AG10803 (cell line): ENCODE data around the gene COG2.
"Not testable (repeated sequence)": the region's sequence is repeated elsewhere in the genome, so short reads cannot be mapped to it uniquely, and the experiment has no call there.

Source experiments
- DNase-seq: peaks from one replicate; pipeline ENCODE4 v3.0.0; 2010; ENCODE audit warnings: low read depth
- H3K4me3 ChIP-seq: 2 replicates; pipeline ENCODE4 v1.5.1; 2011; ENCODE audit warnings: mild to moderate bottlenecking, low read length, control low read depth
- TF ChIP-seq, protein P1 (sequence below): conservative IDR thresholded peaks from 2 replicates; pipeline ENCODE4 v1.5.1; 2011; ENCODE audit warnings: mild to moderate bottlenecking, low read length, control low read depth, inconsistent platforms

COG2 gene

DNA sequence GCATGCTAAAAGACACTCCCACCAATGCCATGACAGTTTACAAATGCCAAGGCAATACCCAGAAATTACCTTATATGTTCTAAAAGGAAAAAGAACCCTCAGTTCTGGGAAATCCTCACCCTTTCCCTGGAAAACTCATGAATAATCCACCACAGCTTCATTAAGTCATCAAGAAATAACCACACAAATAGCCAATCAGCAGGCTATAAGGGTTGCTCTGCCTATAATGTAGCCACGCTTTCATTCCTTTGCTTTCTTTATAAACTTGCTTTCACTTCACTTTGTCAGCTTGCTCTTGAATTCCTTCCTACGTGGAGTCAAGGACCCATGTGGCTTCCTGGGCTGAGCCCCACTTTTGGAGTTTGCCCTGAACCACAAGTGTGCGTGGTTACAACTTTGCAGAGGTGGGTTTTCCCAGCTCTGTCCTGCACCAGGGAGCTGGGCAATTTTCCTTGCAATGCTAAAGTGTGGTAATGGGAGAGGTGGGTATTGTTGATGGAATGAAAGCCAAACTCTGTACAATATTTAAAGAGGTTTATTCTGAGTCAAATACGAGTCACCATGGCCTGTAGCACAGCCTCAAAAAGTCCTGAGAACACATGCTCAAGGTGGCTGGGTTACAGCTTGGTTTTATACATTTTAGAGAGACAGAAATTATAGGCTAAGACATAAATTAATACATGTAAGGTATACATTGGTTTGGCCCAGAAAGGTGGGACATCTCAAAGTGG lies 42.2 kb upstream of the COG2 start:
- no peak for DNase-seq
- no peak overlapping the region for H3K4me3 ChIP-seq
- TF ChIP-seq, protein P1, sequence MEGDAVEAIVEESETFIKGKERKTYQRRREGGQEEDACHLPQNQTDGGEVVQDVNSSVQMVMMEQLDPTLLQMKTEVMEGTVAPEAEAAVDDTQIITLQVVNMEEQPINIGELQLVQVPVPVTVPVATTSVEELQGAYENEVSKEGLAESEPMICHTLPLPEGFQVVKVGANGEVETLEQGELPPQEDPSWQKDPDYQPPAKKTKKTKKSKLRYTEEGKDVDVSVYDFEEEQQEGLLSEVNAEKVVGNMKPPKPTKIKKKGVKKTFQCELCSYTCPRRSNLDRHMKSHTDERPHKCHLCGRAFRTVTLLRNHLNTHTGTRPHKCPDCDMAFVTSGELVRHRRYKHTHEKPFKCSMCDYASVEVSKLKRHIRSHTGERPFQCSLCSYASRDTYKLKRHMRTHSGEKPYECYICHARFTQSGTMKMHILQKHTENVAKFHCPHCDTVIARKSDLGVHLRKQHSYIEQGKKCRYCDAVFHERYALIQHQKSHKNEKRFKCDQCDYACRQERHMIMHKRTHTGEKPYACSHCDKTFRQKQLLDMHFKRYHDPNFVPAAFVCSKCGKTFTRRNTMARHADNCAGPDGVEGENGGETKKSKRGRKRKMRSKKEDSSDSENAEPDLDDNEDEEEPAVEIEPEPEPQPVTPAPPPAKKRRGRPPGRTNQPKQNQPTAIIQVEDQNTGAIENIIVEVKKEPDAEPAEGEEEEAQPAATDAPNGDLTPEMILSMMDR: no peak

DNA sequence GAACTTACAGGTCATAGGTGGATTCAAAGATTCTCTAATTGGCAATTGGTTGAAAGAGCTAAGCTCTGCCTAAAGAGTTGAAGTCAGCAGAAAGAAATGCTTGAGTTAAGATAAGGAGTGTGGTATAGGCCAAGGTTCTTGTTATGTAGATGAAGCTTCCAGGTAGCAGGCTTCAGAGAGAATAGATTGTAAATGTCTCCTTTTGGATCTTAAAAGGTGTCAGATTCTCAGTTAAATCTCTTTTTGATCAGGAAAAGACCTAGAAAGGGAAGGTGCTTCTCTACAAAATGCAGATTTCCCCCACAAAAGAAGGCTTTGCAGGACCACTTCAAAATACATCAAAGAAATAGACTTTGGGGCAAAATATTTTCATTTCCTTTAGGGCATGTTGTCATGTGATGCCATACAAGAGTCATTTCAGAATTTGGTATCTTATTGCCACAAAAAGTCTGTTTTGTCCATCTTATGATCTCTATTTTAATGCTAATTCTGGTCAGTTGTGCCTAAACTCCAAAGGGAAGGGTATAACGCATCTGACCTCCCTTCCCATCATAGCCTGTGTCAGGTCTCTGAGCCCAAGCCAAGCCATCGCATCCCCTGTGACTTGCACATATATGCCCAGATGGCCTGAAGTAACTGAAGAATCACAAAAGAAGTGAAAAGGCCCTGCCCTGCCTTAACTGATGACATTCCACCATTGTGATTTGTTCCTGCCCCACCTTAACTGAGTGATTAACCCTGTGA lies 41.5 kb upstream of the COG2 start:
- not testable (repeated sequence) for H3K4me3 ChIP-seq, DNase-seq

DNA sequence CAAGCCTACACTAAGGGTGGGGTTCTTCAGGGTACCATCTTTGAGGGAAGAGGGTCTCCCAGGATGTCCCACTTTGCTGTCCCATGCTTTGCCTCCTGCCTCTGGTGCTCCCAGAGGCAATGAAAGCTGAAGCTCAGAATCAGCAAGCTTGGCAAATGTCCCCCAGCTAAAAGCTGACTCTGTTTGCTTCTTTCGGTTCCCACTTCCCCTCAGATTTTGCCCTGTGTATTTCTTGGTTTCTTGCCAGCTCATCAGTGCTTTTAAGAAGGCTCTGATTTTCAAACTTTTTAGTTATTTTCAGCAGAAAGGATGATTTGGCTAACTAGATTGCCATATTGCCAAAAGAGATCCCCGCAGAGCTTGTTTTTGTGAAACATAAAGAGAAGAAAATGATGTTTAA lies 33.1 kb upstream of the COG2 start:
- no peak overlapping the region for H3K4me3 ChIP-seq
- DNase-seq: no peak
- TF ChIP-seq, protein P1: no peak

DNA sequence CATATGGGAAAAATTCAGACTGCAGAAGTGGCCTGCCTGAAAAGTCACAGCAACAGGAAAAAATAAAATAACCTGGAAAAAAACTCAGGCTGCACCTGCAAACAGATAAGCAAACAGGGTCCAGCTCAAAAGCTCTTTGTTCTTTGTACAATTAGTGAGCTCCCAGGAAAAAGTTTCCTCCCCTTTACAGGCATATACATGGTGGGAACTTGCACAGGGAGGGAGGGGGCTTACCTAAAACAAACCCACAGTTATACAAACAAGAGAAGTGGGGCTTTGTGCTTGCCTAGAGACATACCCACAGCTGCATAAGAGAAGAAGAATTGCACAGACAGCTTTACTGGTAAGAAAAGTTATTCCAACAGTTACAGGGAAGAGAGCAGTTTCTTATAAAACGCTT lies 31.7 kb upstream of the COG2 start:
- no peak for DNase-seq
- TF ChIP-seq, protein P1: no peak
- no peak overlapping the region for H3K4me3 ChIP-seq

DNA sequence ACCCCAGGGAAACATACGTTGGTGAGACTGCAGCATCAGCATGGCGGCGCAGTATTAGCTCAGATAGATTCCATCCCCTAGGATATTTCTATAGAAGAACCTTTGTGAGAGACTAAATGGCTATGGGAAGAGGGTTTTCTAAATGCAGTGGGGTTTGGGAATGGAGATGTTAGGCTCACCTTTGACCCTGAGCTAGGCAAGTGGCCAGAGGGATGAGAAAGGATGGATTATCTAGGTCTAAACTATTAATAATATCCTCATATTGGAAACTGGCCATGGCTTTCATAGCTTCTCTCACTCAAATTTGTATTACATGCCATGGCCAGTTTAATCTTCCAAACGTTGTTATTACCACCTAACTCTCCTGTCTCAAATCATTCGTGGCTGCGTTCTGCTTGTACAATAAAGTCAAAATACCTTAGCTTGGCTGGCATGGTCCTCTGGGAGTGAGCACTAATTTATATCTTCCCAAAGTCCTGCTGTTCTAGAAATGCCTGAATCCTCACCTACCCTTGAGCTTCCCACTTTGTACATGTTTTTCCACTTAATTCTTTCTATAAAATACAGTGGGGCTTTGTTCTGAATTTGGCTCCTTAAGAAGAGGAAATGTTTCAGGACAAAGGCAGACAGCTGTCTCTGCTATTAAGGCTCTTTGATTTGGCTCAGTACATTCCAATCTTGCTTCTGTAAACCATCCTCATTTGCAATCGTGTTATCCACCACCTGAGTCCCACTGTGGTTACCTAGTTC lies 31.0 kb upstream of the COG2 start:
- DNase-seq: no peak
- TF ChIP-seq, protein P1: no peak
- H3K4me3 ChIP-seq: no peak overlapping the region

DNA sequence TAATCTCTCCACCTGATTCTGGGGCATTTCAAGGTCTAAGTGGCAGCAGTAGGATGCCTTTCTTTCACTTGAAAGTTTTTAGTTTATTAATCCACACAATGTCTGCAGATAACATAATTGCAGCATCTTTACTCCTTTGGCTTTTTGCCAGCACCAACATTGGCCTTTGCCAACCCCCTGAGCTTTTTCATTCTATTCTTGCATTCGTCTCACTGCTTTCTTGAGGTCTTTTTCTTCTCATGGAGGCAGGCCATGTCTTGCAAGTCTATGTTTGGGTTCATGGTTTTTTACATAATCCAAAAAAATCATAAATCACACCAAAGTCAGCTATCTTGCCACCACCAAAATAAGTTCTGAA lies 30.4 kb upstream of the COG2 start:
- TF ChIP-seq, protein P1: no peak

DNA sequence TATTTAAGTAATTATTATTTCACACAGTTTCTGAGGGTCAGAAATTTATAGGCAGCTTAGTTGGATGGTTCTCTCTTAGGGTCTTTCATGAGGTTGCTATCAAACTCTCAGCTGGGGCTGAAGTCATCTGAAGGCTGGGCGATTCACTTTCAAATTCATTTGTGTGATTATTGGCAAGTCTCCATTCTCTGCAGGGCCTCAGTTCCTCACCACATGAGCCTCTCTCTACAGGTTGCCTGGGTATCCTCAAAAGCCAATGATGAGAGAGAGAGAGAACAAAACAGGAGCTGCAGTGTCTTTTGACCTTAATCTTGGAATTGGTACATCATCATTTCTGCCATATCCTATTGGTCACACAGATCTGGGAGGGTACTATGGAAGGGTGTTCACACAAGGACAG lies 29.6 kb upstream of the COG2 start:
- no peak overlapping the region for H3K4me3 ChIP-seq
- TF ChIP-seq, protein P1: no peak
- DNase-seq: no peak

More for the DNA sequence above, 30.4 kb upstream of the COG2 start:
- H3K4me3 ChIP-seq: no peak overlapping the region
- DNase-seq: no peak
